Sigmoid colon (tissue), 4 donors: ENCODE measurements around the gene THAP8.

ENCODE experiments used
- EP300 ChIP-seq, 4 donors: sonication (generic); formaldehyde crosslinking; IDR thresholded peaks; one replicate each; pipeline ENCODE4 v1.6.1; 2017; ENCODE audit warnings: antibody characterized with exemption in 4 of 4
- TF ChIP-seq, protein P1 (sequence below), 4 experiments: fragments of 450-650 bp in 3 of 4; fragments of 200-600 bp in 1 of 4; IDR thresholded peaks; one replicate each; pipeline ENCODE4 v1.5.1; 2016 to 2019; ENCODE audit warnings: antibody characterized with exemption in 4 of 4, mild to moderate bottlenecking in 3 of 4, moderate library complexity in 2 of 4

DNA sequence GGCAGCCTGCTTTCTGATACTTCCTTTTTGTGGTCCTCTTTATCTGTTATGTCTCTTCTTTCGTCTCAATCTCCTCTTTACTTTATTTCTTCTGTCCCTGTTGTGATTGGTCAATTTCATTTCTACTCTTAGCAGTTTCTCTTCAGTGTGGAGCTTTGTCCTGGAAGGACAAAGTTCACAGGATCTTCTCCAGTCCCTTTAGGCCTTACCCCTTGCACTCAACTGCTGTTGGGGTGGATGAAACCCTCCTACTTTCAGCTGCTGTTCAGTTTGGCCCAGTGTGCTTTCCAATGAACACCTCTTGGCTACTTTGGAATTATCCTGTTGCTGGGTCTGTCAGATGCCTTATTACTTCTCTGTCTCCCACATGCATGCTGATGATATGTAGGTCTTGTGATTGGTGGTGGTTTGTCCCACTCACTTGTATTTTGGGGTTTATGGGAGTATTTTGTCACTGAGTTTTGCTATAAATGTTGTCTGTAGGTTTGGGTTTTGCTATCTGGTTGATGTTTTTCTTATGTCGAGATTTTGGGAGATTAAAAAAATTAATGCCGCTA is 25.4 kb upstream of the THAP8 start:
- TF ChIP-seq, protein P1, sequence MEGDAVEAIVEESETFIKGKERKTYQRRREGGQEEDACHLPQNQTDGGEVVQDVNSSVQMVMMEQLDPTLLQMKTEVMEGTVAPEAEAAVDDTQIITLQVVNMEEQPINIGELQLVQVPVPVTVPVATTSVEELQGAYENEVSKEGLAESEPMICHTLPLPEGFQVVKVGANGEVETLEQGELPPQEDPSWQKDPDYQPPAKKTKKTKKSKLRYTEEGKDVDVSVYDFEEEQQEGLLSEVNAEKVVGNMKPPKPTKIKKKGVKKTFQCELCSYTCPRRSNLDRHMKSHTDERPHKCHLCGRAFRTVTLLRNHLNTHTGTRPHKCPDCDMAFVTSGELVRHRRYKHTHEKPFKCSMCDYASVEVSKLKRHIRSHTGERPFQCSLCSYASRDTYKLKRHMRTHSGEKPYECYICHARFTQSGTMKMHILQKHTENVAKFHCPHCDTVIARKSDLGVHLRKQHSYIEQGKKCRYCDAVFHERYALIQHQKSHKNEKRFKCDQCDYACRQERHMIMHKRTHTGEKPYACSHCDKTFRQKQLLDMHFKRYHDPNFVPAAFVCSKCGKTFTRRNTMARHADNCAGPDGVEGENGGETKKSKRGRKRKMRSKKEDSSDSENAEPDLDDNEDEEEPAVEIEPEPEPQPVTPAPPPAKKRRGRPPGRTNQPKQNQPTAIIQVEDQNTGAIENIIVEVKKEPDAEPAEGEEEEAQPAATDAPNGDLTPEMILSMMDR (IDR thresholded peaks at IDR 0.05), result no peak
- TF ChIP-seq EP300 (IDR thresholded peaks at IDR 0.05), result no peak
